NCI-H146 (cell line): Measurements from ENCODE around the gene RYR1.
"Not testable (repeated sequence)": the region's sequence is repeated elsewhere in the genome, so short reads cannot be mapped to it uniquely, and the experiment has no call there.

Experiments
- DNase-seq: peaks from one replicate; lab custom pipeline; 2025; lab: John Stamatoyannopoulos, UW

RYR1 gene

GRCh38 chr19:38490861-38491260, 57.4 kb downstream of the RYR1 start:
- DNase-seq, result no peak

DNA sequence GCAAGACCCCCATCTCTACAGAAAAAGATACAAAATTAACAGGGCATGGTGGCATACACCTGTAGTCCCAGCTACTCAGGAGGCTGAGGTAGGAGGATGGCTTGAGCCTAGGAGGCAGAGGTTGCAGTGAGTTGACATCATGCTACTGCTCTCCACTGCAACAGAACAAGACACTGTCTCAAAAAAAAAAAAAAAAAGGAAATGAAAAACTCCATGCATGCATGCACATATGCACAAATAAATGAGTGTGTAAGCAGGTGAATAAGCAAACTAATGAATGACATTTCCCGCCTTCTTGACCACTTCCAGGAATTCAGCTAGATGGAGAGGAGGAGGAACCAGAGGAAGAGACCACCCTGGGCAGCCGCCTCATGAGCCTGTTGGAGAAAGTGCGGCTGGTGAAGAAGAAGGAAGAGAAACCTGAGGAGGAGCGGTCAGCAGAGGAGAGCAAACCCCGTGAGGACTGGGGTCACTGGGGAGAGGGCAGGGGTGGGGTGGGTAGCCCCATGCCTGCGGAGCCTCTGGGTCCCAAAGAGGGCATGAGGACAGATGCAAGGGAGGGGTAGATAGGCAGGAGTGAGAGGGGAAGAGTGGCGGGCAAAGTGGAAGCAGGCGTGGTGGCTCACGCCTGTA, 58.8 kb downstream of the RYR1 start:
- no peak for DNase-seq

GRCh38 chr19:38494379-38494778, 60.9 kb downstream of the RYR1 start:
- DNase-seq, result no peak

- DNase-seq, result not testable (repeated sequence)
These were observed 61.9 kb downstream of the RYR1 start for GRCh38 chr19:38495375-38495774.

- DNase-seq, result no peak
These were observed 62.6 kb downstream of the RYR1 start for GRCh38 chr19:38496116-38496515.

GRCh38 chr19:38496603-38497487, 63.4 kb downstream of the RYR1 start:
- no peak for DNase-seq

DNA sequence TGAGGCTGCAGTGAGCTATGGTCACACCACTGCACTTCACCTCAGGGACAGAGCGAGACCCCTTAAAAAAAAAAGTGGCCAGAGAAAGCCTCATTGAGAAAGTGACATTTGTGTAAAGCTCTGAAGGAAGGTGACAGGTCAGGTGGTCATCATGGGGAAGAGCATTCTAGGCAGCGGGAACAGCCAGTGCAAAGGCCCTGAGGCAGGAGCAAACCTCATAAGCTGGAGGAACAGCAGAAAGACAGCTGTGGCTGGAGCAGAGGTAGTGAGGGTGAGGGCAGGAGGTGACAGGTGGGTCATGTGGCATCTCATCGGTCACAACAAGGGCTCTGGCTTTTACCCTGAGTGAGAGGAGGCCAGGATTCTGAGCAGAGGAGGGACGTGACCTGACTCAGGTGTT, 64.4 kb downstream of the RYR1 start:
- no peak for DNase-seq

GRCh38 chr19:38499532-38499931, 66.0 kb downstream of the RYR1 start:
- DNase-seq, result no peak

GRCh38 chr19:38500450-38500849, 67.0 kb downstream of the RYR1 start:
- DNase-seq, result no peak

GRCh38 chr19:38502410-38503076, 69.1 kb downstream of the RYR1 start:
- DNase-seq, result no peak

DNA sequence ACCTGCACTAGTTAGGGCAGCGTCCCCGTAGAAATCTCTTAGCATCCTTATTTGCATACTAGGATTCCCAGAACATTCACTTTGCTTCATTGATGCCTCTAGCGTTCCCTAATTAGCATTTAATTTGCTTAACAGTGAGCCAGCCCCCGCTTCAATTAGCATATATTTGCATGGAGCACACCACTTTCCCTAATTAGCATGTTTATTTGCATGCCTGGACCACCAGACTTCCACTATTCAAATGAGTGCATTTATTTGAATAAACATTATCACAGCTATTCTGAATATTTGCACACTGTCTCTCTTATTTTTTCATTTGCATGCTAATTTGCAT, 69.6 kb downstream of the RYR1 start:
- no peak for DNase-seq

DNA sequence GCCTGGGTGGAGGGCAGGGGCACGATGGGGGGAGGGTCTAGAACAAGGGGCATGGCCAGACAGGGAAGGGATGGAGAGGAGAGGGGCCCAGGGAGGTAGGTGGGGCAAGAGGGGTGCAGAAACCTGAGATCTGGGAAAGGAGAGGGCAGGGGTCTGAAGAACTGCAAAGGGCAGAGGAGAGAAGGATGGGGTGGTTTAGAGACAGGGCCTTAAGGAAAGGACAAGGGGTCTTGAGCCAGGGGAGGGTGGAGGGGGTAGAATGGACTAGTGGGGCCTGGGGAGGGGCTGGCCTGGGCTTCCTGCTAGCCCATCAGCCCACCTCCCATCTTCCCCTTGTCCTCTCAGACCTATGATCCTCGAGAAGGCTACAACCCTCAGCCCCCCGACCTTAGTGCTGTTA, 72.5 kb downstream of the RYR1 start:
- no peak for DNase-seq

- no peak for DNase-seq
These were observed 72.9 kb downstream of the RYR1 start for GRCh38 chr19:38506375-38506722.

DNA sequence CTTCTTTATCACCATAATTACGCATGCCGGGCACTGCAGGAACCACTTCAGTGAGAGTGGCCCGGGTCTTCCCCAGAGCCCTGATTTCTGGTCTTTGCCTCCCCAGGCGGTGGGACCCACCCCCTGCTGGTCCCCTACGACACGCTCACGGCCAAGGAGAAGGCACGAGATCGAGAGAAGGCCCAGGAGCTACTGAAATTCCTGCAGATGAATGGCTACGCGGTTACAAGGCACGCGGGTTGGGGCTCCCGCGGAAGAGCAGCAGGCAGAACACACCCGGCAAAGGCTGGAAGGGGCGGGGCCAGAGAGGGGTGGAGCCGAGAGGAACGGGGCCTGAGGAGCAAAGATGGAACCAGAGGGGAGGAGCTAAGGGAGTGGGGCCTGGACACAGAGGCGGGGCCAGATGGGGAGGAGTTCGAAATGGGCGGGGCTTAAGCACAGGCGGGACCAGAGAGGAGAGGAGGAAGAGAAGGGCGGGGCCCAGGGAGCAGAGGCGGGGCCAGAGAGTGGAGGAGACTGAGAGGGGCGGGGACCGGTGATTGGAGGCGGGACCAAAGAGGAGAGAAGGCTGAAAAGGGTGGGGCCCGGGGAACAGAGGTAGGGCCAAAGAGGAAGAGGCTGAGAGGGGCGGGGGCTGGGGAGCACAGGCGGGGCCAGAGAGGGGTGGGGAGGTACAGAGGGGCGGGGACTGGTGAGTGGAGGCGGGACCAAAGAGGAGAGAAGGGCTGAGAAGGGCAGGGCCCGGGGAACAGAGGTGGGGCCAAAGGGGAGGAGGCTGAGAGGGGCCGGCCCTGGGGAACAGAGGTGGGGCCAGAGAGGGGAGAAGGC, 73.4 kb downstream of the RYR1 start:
- DNase-seq, result peak; percentile 57

DNA sequence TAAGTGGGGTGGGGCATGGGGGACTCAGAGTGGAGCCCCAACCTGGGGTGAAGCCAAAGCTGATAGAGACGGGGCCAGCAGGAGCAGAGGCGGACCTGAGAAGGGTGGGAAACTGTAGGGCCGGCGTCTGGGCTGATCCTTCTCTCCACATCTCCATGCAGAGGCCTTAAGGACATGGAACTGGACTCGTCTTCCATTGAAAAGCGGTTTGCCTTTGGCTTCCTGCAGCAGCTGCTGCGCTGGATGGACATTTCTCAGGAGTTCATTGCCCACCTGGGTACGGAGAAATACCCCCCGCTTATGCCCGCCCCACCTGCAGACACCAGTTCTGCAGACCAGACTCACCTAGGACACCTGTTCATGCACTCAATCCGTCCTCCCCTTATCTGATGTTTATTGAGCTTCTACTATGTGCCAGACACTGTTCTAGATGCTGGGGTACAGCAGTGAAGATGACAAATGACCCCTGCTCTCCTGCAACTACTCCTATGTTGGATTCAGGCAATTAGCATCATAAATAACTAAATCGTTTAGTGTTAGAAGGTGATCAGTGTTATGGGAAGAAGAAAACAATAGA, 74.1 kb downstream of the RYR1 start:
- DNase-seq, result no peak

DNA sequence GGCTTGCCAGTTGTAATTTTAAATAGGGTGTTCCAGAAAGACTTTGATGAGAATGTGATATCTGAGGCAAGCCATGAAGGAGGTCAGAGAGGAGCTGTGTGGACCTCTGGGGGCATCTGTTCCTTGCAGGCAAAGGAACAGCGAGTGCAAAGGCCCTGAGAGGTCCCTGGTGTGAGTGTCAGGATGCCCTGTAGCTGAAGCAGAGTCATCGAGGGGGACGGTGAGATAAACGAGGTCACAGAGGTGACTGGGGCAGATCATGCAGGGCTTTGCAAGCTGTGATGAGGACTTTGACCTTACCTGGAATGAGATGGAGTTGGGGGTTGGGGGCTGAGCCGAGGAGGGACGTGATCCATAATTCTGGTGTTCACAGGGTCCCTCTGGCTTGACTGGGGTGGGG, 75.0 kb downstream of the RYR1 start:
- no peak for DNase-seq

DNA sequence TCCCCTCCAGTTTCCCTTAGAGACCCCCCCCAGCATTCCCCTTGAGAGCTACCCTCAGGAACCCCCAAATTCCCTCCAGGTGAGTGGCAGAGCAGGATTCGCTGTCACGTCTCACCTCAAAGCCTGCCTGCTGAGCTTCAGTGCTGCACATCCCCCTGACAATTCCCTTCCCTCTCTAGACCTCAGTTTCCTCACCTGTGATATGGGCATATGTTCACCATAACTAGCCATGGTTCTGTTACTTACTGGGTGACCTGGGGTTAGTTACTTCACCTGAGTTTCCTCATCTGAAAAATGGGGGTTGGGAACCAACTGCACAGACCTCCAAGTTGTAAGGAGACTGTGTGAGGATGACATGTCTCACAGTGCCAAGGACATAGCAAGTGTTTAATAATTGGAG, 75.5 kb downstream of the RYR1 start:
- DNase-seq, result no peak

DNA sequence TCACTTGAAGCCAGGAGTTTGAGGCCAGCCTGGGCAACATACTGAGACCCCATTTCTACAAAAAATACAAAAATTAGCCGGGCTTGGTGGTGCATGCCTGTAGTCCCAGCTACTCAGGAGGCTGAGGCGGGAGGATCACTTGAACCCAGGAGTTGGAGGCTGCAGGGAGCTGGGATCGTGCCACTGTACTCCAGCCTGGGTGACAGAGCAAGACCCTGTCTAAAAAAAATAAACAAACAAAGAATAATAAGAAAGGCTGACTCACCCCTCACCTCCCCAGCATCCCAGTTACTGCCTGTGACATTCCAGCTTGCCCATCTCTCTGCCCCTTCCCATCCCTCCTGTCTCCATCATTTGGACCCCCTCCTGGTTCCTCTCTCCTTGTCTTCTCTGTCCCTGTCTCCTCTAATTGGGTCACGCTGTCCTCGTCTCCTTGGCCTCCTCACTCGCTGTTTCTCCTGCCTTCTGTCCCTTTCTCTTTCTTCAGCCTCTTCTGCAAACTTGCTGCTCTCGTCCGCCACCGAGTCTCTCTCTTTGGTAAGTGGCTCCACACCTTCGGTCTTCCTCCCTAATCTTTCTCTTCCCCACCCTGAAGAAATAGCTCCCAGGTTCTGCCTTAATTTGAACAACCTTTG, 77.7 kb downstream of the RYR1 start:
- no peak for DNase-seq

DNA sequence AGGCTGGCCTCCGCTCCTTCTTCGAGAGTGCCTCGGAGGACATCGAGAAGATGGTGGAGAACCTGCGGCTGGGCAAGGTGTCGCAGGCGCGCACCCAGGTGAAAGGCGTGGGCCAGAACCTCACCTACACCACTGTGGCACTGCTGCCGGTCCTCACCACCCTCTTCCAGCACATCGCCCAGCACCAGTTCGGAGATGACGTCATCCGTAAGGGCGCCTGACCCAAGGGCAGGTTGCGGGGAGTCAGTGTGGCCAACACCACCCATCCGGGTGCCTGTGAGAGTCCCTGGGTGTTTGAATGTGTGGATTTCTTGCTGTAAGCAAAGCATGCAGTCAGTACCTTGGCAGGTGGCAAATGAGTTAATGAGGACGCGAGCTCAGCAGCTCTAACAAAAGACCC, 78.8 kb downstream of the RYR1 start:
- DNase-seq, result peak; percentile 27

GRCh38 chr19:38513156-38513555, 79.7 kb downstream of the RYR1 start:
- not testable (repeated sequence) for DNase-seq

- no peak for DNase-seq
These were observed 80.3 kb downstream of the RYR1 start for GRCh38 chr19:38513762-38514167.
